Stimulated activated effector memory CD8-positive, alpha-beta T cell treated with anti-CD3 and anti-CD28 coated beads, Interleukin-12 subunit alpha, Interleukin-12 subunit beta, amount 100 ng/mL, for 72 hours (primary cell): ENCODE measurements around the gene CLEC1A.

Experiments used
- ATAC-seq: fragments of 150-1000 bp; cut with Tn5 transposase; 2 replicates; pipeline ENCODE4 v1.10.0; 2021
- DNase-seq, 2 donors: peaks; one replicate each; pipeline ENCODE4 v3.0.0; 2021 to 2022; ENCODE audit warnings: low spot score in 2 of 2
- H3K27ac Mint-ChIP-seq: one replicate; pipeline ENCODE4 v1.8.0; 2022; ENCODE audit warnings: mild to moderate bottlenecking, mixed read lengths
- H3K36me3 Mint-ChIP-seq: one replicate; pipeline ENCODE4 v1.8.0; 2022; ENCODE audit warnings: mild to moderate bottlenecking, mixed read lengths
- H3K4me1 Mint-ChIP-seq: one replicate; pipeline ENCODE4 v1.8.0; 2022; ENCODE audit warnings: mixed read lengths
- H3K4me3 Mint-ChIP-seq: one replicate; pipeline ENCODE4 v1.8.0; 2022; ENCODE audit warnings: mild to moderate bottlenecking, mixed read lengths
- H3K9me3 Mint-ChIP-seq: one replicate; pipeline ENCODE4 v1.8.0; 2022; ENCODE audit warnings: mixed read lengths

CLEC1A gene, protein sequence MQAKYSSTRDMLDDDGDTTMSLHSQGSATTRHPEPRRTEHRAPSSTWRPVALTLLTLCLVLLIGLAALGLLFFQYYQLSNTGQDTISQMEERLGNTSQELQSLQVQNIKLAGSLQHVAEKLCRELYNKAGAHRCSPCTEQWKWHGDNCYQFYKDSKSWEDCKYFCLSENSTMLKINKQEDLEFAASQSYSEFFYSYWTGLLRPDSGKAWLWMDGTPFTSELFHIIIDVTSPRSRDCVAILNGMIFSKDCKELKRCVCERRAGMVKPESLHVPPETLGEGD

DNA sequence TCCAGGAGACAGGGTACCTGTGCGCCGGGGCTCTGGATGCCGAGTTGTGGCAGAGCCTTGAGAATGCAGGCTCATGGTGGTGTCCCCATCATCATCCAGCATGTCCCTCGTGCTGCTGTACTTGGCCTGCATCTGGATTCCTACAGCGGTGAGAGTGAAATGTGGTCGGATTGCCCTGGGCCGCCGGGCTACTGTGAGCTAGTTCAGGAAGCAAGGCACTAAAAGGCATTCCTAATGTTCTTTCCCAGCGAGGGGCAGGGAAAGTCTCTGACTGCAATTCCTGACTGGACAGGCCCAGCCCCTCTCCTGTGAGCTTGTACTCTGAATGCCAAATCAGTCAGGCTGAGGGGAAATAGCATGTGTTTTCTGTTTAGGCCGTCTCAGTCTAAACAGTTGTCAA is at the start of gene CLEC1A:
TSS of gene CLEC1A (minus strand) at position 195 of the 400 bp plus-strand sequence. CDS start at position 132, 63 bp downstream.
- no peak for ATAC-seq
- H3K4me3 Mint-ChIP-seq = no peak within 1 kb of the TSS
- no peak for DNase-seq
- H3K27ac Mint-ChIP-seq = no peak within 1 kb of the TSS
- peaks cover 5% of the 10 kb centered on the region for H3K9me3 Mint-ChIP-seq
- no peaks in the 10 kb centered on the region for H3K36me3 Mint-ChIP-seq
- H3K4me1 Mint-ChIP-seq = no peaks in the 10 kb centered on the region

DNA sequence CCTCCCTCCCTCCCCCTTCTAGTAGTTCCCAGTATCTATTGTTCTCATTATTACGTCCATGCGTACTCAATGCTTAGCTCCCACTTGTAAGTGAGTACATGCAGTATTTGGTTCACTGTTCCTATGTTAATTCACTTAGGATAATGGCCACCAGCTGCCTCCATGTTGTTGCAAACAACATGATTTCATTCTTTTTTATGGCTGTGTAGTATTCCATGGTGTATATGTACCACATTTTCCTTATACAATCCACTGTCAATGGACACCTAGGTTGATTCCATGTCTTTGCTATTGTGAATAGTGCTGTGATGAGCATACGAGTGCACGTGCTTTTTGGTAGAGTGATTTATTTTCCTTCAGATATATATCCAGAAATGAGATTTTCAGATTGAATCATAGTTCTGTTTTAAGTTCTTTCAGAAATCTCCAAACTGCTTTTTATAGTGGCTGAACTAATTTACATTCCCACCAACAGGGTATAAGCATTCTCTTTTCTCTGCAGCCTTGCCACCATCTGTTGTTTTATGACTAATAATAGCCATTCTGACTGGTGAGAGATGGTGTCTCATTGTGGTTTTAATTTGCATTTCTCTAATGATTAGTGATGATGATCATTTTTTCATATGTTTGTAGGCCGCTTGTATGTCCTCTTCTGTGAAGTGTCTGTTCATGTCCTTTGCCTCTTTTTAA is 49.1 kb upstream of the CLEC1A start:
- Mint-ChIP-seq H3K4me3 (no peak overlapping the region), H3K9me3 (no peaks in the 10 kb centered on the region), H3K27ac (no peak overlapping the region), H3K4me1 (peaks cover under 1% of the 10 kb centered on the region), H3K36me3 (no peaks in the 10 kb centered on the region)
- DNase-seq = no peak
- peak; percentile 88 for ATAC-seq

DNA sequence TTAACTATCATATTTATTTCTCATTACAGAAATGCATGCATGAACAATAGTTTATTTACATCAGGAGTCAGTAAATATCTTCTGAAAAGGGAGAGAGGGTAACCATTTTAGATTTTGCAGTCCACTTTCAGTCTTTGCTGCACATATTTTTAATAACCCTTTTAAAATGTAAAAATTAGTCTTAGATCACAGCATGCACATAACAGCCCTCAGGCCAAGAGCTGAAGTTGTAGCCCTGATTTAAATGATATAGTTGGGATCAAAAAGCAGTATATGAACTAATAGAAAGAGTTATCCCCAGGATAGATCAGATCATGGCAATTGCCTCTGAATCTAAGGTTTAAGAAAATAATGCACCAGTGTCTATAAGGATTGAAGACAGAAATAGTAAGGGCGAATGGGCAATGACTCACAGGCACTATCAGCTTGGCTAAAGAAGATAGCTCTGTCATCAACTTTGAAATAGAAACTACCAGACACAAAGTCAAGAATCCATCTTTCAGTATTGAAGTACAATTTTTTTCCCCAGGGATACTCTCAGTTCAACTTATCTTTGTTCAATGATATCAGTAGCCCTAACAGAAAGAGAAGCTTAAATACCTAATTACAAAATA is 44.3 kb upstream of the CLEC1A start:
- Mint-ChIP-seq H3K4me1 (no peaks in the 10 kb centered on the region), H3K36me3 (no peaks in the 10 kb centered on the region), H3K9me3 (no peaks in the 10 kb centered on the region), H3K27ac (no peak overlapping the region), H3K4me3 (no peak overlapping the region)
- peak; percentile 28 for ATAC-seq
- no peak for DNase-seq

DNA sequence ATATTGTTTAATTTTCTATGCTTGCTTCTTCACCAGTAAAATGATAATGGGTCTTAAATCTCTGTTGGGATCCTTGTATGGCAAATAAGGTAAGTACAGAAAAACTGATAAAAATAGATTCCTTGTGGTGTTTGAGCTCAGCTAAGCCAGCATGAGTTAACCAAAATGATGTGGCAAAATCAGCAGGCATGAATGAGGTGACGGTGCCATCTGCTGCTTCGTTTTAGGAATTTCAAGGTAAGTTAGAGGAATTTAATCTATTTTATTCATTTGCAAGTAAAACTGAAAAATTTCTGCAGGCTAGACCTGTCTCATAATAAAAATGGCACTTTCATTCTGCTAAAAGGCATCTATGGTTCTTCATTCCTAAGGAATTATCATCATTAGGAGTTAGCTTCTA is 41.2 kb upstream of the CLEC1A start:
- Mint-ChIP-seq H3K4me1 (no peaks in the 10 kb centered on the region), H3K36me3 (no peaks in the 10 kb centered on the region), H3K4me3 (no peak overlapping the region), H3K9me3 (no peaks in the 10 kb centered on the region), H3K27ac (no peak overlapping the region)
- ATAC-seq (peak; percentile 55), DNase-seq (no peak)

DNA sequence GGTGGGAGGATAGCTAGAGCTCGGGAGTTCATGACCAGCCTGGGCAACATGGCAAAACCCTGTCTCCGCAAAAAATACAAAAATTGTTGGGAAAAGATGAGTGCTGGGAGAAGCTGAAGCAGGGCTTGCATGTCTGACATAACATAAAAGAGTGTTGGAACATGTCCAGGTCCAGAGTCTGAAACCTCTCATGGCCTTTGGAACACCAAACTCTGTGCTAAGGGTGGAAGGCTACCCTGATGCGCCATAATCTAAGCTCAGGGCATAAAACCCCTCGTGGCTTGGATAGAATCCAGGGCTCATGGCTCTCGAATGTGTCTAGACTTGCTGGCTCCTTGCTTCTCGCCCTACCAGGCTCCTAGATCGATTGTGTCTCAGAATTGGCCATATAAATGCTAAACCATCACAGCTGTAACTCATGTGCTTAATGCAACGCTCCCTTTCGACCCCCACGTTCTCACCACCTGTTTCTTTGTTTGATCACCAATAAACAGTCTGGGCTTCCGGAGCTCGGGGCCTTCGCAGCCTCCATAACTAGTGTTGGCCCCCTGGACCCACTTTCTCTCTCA is 37.9 kb upstream of the CLEC1A start:
- Mint-ChIP-seq H3K27ac (no peak overlapping the region), H3K9me3 (no peaks in the 10 kb centered on the region), H3K4me1 (no peaks in the 10 kb centered on the region), H3K36me3 (no peaks in the 10 kb centered on the region), H3K4me3 (no peak overlapping the region)
- DNase-seq = no peak
- ATAC-seq = no peak

DNA sequence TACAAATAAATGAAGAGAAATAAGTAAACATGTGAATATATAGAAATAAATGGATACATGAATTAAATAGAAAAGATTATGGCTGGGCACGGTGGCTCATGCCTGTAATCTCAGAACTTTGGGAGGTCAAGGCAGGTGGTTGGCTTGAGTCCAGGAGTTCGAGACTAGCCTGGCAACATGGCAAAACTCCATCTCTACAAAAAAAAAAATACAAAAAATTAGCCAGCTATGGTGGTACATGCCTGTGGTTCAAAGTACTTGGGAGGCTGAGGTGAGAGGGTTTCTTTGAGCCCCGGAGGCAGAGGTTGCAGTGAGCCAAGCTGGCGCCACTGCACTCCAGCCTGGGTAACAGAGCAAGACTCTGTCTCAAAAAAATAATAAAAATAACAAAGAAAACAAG is 36.3 kb upstream of the CLEC1A start:
- Mint-ChIP-seq H3K9me3 (no peaks in the 10 kb centered on the region), H3K4me3 (no peak overlapping the region), H3K27ac (no peak overlapping the region), H3K36me3 (no peaks in the 10 kb centered on the region), H3K4me1 (no peaks in the 10 kb centered on the region)
- ATAC-seq (no peak), DNase-seq (no peak)

DNA sequence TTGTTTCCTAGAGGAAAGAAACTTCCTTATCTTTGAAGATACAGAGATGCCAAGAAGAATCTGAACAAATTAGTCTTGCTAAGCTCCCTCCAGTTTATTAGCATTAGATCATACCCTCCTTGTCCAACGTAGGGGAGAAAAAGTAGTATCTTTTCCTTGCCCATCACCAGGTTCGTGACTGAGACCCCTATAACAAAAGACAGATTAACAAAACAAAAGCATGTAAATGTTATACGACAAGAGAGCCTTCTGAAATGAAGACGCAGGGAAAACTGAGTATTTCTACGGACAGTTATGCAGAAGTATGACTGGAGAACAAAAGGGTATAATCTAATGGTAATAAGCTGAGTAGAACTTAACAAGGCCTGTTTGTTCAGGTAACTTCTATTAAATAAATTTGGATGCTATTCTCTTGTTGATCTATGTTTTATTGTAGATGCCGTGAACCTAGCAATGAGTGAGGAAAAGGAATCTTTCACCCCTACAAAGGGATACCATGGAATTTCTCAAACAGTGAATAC is 34.1 kb upstream of the CLEC1A start:
- Mint-ChIP-seq H3K4me3 (no peak overlapping the region), H3K36me3 (no peaks in the 10 kb centered on the region), H3K27ac (no peak overlapping the region), H3K9me3 (no peaks in the 10 kb centered on the region), H3K4me1 (no peaks in the 10 kb centered on the region)
- ATAC-seq (no peak), DNase-seq (no peak)

DNA sequence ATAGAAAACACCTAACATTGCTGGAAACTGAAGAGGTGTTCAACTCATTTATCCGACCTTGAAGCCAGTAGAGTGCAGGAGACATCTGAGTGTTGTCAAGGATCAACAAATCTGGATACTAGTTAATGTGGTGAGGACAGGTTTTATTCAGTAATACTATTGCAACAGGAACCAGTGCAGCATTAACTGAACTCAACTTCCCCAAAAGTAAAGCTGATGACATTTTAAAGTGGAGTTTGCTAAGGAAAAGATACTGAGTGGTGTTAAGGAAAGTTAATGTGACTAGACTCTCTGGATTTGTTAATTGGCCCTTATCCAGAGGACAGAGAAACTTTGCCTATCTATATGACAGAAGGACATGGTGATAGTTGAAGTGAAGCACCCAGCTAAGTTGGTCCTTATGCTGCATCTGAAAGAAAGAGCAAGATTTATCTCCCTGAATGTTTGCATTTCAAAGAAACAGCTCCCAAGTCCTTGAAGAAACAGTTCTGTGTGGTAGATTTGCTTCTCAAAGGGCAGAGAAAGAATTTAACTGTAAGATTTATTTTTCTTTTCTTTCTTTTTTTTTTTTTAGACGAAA is 32.4 kb upstream of the CLEC1A start:
- no peaks in the 10 kb centered on the region for H3K36me3 Mint-ChIP-seq
- H3K9me3 Mint-ChIP-seq = no peaks in the 10 kb centered on the region
- no peak overlapping the region for H3K4me3 Mint-ChIP-seq
- no peaks in the 10 kb centered on the region for H3K4me1 Mint-ChIP-seq
- no peak overlapping the region for H3K27ac Mint-ChIP-seq
- DNase-seq (no peak), ATAC-seq (no peak)

DNA sequence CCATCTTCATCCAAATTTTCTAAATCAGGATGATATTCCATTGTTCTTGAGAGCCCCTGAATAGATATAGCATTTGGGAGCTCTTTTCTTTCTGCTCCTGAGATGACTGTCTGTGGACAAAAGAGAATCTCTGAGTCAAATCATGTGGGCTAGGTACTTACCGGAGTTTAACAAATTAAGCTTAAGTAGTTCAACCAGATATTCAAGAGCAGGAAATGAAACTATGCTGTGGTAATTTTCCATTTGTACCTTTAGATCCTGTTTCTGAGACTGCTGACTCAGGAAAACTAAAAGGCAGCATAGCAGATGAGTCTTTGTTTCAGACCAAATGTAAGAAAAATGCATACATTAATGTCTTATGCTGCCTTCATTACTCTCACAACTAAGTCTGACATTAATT is 31.3 kb upstream of the CLEC1A start, which contains the start of gene CLEC7A:
TSS of gene CLEC7A (minus strand) at position 158 of the 400 bp plus-strand sequence. CDS start at position 41, 117 bp downstream.
- Mint-ChIP-seq H3K9me3 (no peaks in the 10 kb centered on the region), H3K4me3 (peak within 1 kb of the TSS; percentile 10), H3K4me1 (no peaks in the 10 kb centered on the region), H3K36me3 (no peaks in the 10 kb centered on the region), H3K27ac (no peak within 1 kb of the TSS)
- no peak for DNase-seq
- peak; percentile 95 for ATAC-seq

DNA sequence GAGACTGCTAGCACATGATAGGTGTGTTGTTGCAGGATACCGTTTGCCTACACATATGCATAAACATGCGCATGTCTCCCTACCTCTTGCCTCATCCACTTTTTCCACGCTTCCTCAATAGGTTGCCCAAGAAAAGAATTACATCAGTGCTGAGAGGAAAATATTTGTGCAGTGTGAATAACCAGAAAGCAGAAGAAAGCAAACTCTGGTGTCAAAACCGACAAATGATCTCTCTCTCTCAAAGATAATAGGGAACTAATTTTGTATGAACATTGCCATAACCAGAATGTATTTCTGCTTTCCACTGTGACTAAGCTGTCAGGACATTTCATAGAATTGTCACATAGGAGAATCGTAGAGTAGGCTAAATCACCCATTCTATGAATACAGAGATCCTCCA is 29.9 kb upstream of the CLEC1A start:
- H3K9me3 Mint-ChIP-seq = no peaks in the 10 kb centered on the region
- no peaks in the 10 kb centered on the region for H3K4me1 Mint-ChIP-seq
- no peak overlapping the region for H3K4me3 Mint-ChIP-seq
- no peak for DNase-seq
- ATAC-seq = no peak
- no peaks in the 10 kb centered on the region for H3K36me3 Mint-ChIP-seq
- H3K27ac Mint-ChIP-seq = no peak overlapping the region

DNA sequence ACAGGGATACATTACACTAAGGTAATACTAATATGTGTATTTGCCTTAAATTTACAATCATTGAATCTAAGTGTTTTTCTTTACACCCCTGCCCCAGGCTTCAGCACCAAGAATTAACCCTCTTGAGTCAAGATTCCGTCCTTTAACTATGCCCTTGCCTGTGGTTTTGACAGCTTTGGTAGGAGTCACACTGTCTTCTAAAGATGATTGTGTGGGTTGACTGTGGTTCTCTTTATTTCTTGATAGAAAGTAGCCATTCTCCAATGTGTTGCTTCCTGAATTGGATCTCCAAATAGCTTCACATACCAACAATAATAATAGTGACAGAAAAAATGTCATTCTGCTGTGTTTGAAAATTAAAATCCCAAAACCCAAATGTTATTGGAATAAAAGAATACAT is 27.6 kb upstream of the CLEC1A start:
- no peak overlapping the region for H3K4me3 Mint-ChIP-seq
- no peak overlapping the region for H3K27ac Mint-ChIP-seq
- H3K4me1 Mint-ChIP-seq = no peaks in the 10 kb centered on the region
- DNase-seq (no peak), ATAC-seq (peak; percentile 67)
- H3K36me3 Mint-ChIP-seq = no peaks in the 10 kb centered on the region
- H3K9me3 Mint-ChIP-seq = no peaks in the 10 kb centered on the region

DNA sequence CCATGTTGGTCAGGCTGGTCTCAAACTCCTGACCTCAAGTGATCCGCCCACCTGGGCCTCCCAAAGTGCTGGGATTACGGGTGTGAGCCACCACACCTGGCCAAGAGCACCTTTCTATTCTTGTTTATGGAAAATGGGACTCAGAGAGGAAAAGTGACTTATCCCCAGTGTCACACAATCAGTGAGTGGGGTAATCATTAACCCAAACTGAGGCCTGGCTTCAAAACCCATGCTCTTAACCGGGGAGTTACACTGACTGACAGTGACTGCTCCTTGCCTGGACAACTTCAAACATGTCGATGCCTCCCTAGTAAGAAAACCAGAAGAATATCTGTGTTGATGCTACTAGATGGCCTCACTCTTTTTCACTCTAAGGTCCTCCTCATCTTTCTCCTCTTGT is 23.9 kb upstream of the CLEC1A start:
- H3K27ac Mint-ChIP-seq = no peak overlapping the region
- peaks cover 3% of the 10 kb centered on the region for H3K9me3 Mint-ChIP-seq
- H3K36me3 Mint-ChIP-seq = no peaks in the 10 kb centered on the region
- no peak overlapping the region for H3K4me3 Mint-ChIP-seq
- ATAC-seq = no peak
- H3K4me1 Mint-ChIP-seq = no peaks in the 10 kb centered on the region
- no peak for DNase-seq

DNA sequence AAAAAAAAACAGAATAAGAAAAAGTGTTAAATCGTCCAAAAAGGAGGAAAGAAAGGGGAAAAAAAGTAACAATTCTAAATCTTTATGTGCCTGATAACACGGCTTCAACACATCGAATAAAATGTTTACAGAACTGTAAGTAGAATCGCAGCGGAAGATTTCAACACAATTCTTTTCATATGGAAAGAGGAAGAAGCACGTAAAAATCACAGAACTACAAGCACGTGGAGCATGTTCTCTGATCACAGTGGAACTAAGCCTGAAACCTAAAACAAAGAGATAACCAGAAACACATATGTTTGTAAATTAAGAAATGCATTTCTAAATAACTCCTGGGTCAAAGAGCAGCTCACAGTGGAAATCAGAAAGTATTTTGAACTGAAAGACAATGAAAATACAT is 22.5 kb upstream of the CLEC1A start:
- H3K4me1 Mint-ChIP-seq = no peaks in the 10 kb centered on the region
- H3K27ac Mint-ChIP-seq = no peak overlapping the region
- peaks cover 3% of the 10 kb centered on the region for H3K9me3 Mint-ChIP-seq
- no peak for ATAC-seq
- DNase-seq = no peak
- no peak overlapping the region for H3K4me3 Mint-ChIP-seq
- H3K36me3 Mint-ChIP-seq = no peaks in the 10 kb centered on the region

DNA sequence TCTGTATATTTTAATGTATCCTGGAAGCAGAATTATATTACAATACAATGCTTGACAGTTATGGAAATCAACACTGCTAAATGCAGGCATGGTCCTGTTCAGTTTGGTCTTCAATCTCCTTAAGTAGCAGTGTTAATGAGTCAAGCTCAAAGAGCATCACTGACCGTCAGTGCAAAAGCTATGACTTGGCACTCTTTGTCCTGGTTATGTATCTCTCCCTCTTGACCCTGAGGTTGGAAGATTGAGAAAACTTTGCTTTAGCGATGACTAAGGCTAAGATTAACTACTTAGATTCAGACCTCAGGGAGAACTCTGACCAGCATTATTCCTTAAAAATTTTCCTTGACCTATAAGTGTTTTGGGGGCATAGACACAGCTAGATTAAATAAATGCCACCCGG is 20.3 kb upstream of the CLEC1A start:
- no peak for ATAC-seq
- Mint-ChIP-seq H3K4me3 (no peak overlapping the region), H3K27ac (no peak overlapping the region), H3K36me3 (no peaks in the 10 kb centered on the region), H3K9me3 (peaks cover 3% of the 10 kb centered on the region), H3K4me1 (no peaks in the 10 kb centered on the region)
- DNase-seq = no peak

DNA sequence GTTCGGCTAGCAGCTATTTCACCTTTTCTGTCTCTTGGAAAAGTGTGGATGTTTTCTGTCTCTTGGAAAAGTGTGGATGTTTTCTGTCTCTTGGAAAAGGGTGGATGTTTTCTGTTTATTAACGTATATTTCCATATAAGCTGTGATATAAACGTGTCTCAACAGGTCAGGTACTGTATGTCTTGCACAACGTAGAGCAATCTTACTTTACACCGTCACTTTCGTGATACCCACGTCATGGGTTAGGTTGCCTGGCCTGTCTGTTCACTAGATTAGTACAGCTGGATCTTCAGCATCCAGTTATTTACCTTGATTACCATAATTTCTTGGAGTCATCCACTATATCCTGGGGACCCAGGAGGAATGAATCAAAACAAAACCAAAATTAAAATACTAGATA is 17.1 kb upstream of the CLEC1A start:
- no peaks in the 10 kb centered on the region for H3K4me1 Mint-ChIP-seq
- H3K36me3 Mint-ChIP-seq = no peaks in the 10 kb centered on the region
- ATAC-seq = no peak
- no peak for DNase-seq
- H3K27ac Mint-ChIP-seq = no peak overlapping the region
- no peak overlapping the region for H3K4me3 Mint-ChIP-seq
- H3K9me3 Mint-ChIP-seq = peaks cover 3% of the 10 kb centered on the region
